Measurements from ENCODE around the gene STAT3.
"Not testable (repeated sequence)": the region's sequence is repeated elsewhere in the genome, so short reads cannot be mapped to it uniquely, and the experiment has no call there.

Gene STAT3

DNA sequence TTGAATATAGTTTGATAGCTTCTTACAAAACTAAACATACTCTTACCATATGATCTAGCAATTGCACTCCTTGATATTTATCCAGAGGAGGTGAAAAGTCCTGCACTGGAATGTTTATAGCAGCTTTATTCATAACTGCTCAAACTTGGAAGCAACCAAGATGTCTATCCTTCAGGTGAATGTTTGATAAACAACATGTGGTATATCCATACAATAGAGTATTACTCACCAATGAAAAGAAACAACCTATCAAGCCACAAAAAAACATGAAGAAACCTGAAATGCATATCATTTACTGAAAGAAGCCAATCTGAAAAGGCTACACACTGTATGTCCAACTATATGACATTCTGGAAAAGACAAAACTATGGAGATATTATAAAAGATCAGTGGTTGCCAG, 16.1 kb downstream of the STAT3 start:
- TF ChIP-seq, protein P1, sequence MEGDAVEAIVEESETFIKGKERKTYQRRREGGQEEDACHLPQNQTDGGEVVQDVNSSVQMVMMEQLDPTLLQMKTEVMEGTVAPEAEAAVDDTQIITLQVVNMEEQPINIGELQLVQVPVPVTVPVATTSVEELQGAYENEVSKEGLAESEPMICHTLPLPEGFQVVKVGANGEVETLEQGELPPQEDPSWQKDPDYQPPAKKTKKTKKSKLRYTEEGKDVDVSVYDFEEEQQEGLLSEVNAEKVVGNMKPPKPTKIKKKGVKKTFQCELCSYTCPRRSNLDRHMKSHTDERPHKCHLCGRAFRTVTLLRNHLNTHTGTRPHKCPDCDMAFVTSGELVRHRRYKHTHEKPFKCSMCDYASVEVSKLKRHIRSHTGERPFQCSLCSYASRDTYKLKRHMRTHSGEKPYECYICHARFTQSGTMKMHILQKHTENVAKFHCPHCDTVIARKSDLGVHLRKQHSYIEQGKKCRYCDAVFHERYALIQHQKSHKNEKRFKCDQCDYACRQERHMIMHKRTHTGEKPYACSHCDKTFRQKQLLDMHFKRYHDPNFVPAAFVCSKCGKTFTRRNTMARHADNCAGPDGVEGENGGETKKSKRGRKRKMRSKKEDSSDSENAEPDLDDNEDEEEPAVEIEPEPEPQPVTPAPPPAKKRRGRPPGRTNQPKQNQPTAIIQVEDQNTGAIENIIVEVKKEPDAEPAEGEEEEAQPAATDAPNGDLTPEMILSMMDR (IDR thresholded peaks at IDR 0.05; ENCODE audit: borderline replicate concordance, control extremely low read depth, extremely low read depth, insufficient read depth, missing control alignments), result no peak
- in situ Hi-C loops (cut with MboI; ENCODE audit: low sequenced_read_pairs, unreplicated experiment), result no loop called here
- DNase-seq (ENCODE audit: low spot score), result no peak

DNA sequence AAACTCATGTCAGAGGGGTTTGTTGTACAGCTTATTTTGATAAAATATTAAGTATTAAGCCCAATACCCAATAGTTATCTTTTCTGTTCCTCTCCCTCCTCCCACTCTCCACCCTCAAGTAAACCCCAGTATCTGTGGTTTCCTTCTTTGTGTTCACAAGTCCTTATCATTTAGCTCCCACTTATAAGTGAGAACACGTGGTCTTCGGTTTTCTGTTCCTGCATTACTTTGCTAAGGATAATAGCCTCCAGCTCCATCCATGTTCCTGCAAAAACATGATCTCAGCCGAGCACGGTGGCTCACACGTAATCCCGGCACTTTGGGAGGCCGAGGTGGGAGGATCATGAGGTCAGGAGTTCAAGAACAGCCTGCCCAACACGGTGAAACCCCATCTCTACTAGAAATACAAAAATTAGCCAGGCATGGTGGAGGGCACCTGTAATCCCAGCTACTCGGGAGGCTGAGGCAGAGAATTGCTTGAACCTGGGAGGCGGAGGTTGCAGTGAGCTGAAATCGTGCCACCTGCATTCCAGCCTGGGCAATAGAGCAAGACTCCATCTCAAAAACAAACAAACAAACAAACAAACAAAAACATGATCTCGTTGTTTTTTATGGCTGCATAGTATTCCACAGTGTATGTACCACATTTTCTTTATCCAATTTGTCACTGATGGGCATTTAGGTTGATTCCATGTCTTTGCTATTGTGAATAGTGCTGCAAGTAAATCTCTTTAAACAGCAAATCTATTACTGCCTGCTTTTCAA, 19.3 kb downstream of the STAT3 start:
- in situ Hi-C loops (cut with MboI; ENCODE audit: low sequenced_read_pairs, unreplicated experiment), result not testable (repeated sequence)

DNA sequence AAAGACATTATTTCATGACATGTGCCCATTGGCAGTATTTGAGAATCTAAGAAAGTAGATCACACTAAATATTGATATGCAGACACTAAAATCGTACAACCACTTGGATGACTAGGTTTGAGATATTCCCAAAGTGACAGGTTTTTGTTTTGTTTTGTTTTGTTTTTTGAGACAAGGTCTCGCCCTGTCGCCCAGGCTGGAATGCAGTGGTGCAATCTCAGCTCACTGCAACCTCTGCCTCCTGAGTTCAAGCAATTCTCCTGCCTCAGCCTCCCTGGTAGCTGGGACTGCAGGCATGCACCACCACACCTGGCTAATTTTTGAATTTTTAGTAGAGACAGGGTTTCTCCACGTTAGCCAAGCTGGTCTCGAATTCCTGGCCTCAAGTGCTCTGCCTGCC, 19.9 kb downstream of the STAT3 start:
- DNase-seq (ENCODE audit: low spot score); in situ Hi-C loops (cut with MboI; ENCODE audit: low sequenced_read_pairs, unreplicated experiment): not testable (repeated sequence)

More for the DNA sequence above, 19.3 kb downstream of the STAT3 start:
- not testable (repeated sequence) for DNase-seq (ENCODE audit: low spot score)

DNA sequence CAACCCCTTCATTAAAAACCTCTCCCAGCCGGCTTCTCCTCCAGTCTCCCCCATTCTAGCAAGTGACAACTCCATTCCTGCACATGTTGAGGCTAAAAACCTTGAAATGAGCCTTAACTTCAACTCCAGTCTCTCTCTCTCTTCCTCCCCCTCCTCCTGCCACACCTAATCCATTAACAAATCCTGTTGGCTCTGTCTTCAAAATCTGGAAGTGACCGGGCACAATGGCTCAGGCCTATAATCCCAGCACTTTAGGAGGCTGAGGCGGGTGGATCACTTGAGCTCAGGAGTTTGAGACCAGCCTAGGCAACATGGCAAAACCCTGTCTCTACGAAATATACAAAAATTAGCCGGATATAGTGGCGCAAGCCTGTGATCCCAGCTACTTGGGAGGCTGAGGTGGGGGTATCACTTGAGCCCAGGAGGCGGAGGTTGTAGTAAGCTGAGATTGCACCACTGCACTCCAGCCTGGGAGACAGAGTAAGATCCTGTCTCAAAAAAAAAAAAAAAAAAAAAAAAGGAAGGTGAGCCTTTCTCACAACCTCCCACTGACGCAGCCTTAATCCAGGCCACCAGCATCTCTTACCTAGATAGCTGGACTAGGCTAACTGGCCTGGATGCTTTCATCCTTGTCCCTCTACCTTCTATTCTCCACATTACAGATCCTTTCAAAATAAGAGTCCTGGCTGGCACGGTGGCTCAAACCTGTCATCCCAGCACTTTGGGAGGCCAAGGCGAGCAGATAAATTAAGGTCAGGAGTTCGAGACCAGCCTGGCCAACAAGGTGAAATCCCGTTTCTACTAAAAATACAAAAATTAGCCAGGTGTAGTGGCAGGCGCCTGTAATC, 21.8 kb downstream of the STAT3 start:
- DNase-seq (ENCODE audit: low spot score); in situ Hi-C loops (cut with MboI; ENCODE audit: low sequenced_read_pairs, unreplicated experiment): not testable (repeated sequence)

DNA sequence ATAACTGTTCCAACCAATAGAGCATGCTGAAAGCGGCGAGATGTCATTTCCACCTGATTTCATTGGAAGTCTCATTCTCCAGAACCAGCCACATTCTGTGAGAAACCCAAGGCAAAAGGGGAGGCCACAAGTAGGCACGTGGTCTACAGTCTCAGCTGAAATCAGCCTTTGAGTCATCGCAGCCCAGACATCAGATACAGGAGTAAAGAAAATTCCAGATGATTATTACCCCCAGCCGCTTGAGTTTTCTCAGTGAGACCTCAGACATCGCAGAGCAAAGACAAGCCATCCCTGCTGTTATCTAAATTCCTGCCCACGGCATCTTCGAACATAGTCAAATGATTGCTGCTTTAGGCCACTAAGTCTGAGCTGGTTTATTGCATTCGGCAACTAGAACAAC, 23.1 kb downstream of the STAT3 start:
- in situ Hi-C loops (cut with MboI; ENCODE audit: low sequenced_read_pairs, unreplicated experiment), result no loop called here
- TF ChIP-seq, protein P1 (IDR thresholded peaks at IDR 0.05; ENCODE audit: borderline replicate concordance, control extremely low read depth, extremely low read depth, insufficient read depth, missing control alignments), result no peak
- DNase-seq (ENCODE audit: low spot score), result no peak

DNA sequence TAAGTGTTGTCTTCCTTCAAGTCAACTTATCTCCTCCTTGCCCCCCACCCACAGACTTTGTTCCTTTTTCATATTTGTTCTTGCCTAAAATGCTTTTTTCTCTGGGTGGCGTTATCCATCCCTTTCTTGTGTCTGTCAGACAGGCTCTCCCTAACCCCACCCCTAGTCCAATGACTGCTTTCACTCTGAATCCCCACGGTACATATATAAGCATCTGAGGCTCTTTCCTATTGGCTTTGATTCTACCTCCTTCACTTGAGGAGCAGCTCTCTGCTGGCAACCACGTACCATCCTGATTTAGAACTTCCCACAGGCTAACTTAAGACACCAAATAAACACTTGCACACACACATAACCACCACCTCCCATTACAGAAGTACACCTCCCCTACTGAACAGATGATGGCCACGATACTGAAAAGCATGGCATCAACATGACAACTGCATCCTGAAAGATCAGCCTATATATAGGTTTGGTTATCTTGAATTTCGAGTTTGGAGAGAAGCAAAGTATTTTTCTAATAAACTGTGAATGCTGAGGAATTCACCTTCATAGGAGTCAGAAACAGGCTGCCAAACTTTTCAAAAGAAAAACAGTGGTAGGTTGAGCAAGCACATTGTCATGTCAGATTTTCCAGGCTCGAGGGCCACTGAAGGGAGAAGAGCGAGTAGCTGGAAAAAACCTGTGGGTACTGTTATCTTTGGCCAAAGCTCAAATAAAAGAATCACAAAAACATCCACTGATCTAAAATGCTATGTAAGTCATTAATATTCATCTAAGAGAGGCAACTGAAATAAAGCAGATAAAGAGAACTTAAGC, 24.3 kb downstream of the STAT3 start:
- TF ChIP-seq, protein P1 (IDR thresholded peaks at IDR 0.05; ENCODE audit: borderline replicate concordance, control extremely low read depth, extremely low read depth, insufficient read depth, missing control alignments), result no peak
- in situ Hi-C loops (cut with MboI; ENCODE audit: low sequenced_read_pairs, unreplicated experiment), result no loop called here
- no peak for DNase-seq (ENCODE audit: low spot score)

DNA sequence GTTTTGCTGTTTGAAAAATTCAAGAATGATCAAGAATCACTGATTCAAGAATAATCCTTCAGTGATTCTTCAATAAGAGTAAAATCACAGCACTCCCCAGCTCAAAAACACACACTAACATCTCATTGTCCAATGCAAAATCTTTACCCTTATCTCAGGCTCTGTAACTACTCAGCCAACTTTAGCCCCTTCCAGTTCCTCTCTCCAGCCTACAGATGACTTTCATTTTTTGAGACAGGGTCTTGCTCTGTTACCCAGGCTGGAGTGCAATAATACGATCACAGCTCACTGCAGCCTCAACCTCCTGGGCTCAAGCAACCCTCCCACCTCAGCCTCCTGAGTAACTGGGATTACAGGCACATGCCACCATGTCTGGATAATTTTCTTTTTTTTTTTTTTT, 25.0 kb downstream of the STAT3 start:
- DNase-seq (ENCODE audit: low spot score), result no peak
- TF ChIP-seq, protein P1 (IDR thresholded peaks at IDR 0.05; ENCODE audit: borderline replicate concordance, control extremely low read depth, extremely low read depth, insufficient read depth, missing control alignments), result no peak
- in situ Hi-C loops (cut with MboI; ENCODE audit: low sequenced_read_pairs, unreplicated experiment), result no loop called here
